Uterus (tissue), 2 donors: ENCODE results near the gene MRGPRX1.

Experiments
- CTCF ChIP-seq, 4 experiments: fragments of 200-600 bp in 2 of 4; fragments of 450-650 bp in 2 of 4; sonication (generic) in 2 of 4; IDR thresholded peaks; one replicate each; pipeline ENCODE4 v1.5.1; 2016 to 2019; ENCODE audit warnings: antibody characterized with exemption in 4 of 4, mild to moderate bottlenecking in 2 of 4, moderate library complexity in 1 of 4
- POLR2A ChIP-seq, 2 donors: fragments of 450-650 bp; IDR thresholded peaks; one replicate each; pipeline ENCODE4 v1.6.1; 2016; ENCODE audit warnings: antibody characterized with exemption in 2 of 2, mild to moderate bottlenecking in 1 of 2, moderate library complexity in 1 of 2

- no peak for TF ChIP-seq CTCF (IDR thresholded peaks at IDR 0.05)
- no peak for TF ChIP-seq POLR2A (IDR thresholded peaks at IDR 0.05)
These were observed 19.2 kb upstream of the MRGPRX1 start for GRCh38 chr11:18958221-18958910.
